Lower leg skin (tissue), 3 donors: ENCODE data around the gene CORO7.

Source experiments
- POLR2A ChIP-seq, 2 donors: fragments of 450-650 bp; IDR thresholded peaks; one replicate each; pipeline ENCODE4 v1.6.1; 2016 to 2017; ENCODE audit warnings: antibody characterized with exemption in 2 of 2, mild to moderate bottlenecking in 1 of 2, moderate library complexity in 1 of 2
- TF ChIP-seq, protein P1 (sequence below), 3 donors: fragments of 450-650 bp; IDR thresholded peaks; one replicate each; pipeline ENCODE4 v1.5.1; 2016; ENCODE audit warnings: antibody characterized with exemption in 3 of 3, mild to moderate bottlenecking in 3 of 3, moderate library complexity in 2 of 3

GRCh38 chr16:4399001-4399730, 17.2 kb downstream of the CORO7 start:
- TF ChIP-seq, protein P1, sequence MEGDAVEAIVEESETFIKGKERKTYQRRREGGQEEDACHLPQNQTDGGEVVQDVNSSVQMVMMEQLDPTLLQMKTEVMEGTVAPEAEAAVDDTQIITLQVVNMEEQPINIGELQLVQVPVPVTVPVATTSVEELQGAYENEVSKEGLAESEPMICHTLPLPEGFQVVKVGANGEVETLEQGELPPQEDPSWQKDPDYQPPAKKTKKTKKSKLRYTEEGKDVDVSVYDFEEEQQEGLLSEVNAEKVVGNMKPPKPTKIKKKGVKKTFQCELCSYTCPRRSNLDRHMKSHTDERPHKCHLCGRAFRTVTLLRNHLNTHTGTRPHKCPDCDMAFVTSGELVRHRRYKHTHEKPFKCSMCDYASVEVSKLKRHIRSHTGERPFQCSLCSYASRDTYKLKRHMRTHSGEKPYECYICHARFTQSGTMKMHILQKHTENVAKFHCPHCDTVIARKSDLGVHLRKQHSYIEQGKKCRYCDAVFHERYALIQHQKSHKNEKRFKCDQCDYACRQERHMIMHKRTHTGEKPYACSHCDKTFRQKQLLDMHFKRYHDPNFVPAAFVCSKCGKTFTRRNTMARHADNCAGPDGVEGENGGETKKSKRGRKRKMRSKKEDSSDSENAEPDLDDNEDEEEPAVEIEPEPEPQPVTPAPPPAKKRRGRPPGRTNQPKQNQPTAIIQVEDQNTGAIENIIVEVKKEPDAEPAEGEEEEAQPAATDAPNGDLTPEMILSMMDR (IDR thresholded peaks at IDR 0.05): no peak
- no peak for TF ChIP-seq POLR2A (IDR thresholded peaks at IDR 0.05)
